ENCODE results near the gene PREP. TPM values are rescaled to one million over a fixed set of nuclear protein-coding genes. Genes with fewer than 3 reads are reported as not detected.

PREP gene
- polyA plus RNA-seq, 1 of the 3 experiments (the other 2 are of a cell fraction), result 20.9 TPM

DNA sequence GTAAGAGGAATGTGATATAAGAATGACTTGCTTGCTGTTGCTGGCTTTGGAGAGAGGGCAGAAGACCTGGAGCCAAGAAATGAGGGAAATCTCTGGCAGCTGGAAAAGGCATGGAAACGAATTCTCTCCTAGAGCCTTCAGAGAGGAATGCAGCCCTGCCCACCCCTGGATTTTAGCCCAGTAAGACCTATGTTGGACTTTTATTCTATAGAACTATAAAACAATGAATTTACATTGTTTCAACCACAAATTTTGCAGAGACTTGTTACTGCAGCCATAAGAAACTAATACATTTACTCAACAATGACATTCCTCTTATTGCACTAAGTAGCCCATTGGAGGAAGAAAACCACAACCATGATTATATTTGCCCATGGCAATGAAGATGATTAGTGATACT, 39.5 kb upstream of the PREP start (continued):
- TF ChIP-seq EP300 (IDR thresholded peaks at IDR 0.05; ENCODE audit: borderline replicate concordance in 1 of 2, low read depth in 1 of 2, low read length in 1 of 2) (no peak), TEAD4 (IDR thresholded peaks at IDR 0.05; ENCODE audit: borderline replicate concordance, insufficient read depth) (no peak), ELF1 (IDR thresholded peaks at IDR 0.05) (no peak)

DNA sequence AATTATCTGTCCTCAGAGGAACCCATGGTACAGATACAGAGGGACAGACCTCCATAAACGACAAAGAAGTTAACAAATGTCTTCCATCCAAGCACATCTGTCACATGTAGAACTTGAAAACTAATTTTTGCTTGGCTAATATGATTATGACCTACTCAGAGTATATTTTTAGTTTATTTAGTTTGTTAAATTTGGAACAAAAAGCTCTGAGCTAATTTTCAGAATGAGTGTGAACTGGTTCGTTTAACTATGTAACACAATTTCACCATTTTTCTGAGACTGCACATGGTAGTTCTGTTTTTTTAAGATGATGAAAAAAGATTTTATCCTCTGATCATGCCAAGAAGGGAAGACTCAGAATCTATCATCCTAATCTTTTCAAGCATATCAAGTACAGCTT, 34.4 kb upstream of the PREP start:
- Histone ChIP-seq H3F3A (replicated peaks; ENCODE audit: insufficient read depth) (peaks cover 12% of the 10 kb centered on the region), H3K4me1 (ENCODE audit: control insufficient read depth in 1 of 2, insufficient read depth in 2 of 2, low read depth in 1 of 2, low read length in 1 of 2) (peaks cover 0 to 13% of the 10 kb centered on the region in 2 experiments; a peak in 2 of 4 replicates), H3K4me2 (no peak overlapping the region), H3K27ac (ENCODE audit: low read depth in 2 of 2, low read length in 1 of 2) (no peak overlapping the region), H3K9me3 (no peaks in the 10 kb centered on the region), H3K9ac (no peak overlapping the region), H3K36me3 (replicated peaks in 1 of 2; ENCODE audit: control insufficient read depth in 1 of 2, insufficient read depth in 2 of 2, low read length in 1 of 2) (no peaks in the 10 kb centered on the region), H3K9me2 (no peaks in the 10 kb centered on the region), H3K4me3 (ENCODE audit: low read depth in 2 of 2, low read length in 1 of 2) (no peak overlapping the region), H2AFZ (ENCODE audit: low read depth) (no peak overlapping the region), H3K79me2 (ENCODE audit: insufficient read depth) (no peaks in the 10 kb centered on the region), H3K27me3 (ENCODE audit: insufficient read depth) (no peaks in the 10 kb centered on the region), H4K20me1 (ENCODE audit: insufficient read depth) (no peaks in the 10 kb centered on the region)
- 56% methylated on average over 2 of the region's 2 CpGs for WGBS (ENCODE audit: low lambda C conversion rate)
- ChIA-PET POLR2A (no interaction called here), CTCF (no interaction called here)
- no peak for DNase-seq
- no peak for TF ChIP-seq POLR2AphosphoS5 (IDR thresholded peaks at IDR 0.05; ENCODE audit: low read depth, low read length)
- TF ChIP-seq, protein P1, sequence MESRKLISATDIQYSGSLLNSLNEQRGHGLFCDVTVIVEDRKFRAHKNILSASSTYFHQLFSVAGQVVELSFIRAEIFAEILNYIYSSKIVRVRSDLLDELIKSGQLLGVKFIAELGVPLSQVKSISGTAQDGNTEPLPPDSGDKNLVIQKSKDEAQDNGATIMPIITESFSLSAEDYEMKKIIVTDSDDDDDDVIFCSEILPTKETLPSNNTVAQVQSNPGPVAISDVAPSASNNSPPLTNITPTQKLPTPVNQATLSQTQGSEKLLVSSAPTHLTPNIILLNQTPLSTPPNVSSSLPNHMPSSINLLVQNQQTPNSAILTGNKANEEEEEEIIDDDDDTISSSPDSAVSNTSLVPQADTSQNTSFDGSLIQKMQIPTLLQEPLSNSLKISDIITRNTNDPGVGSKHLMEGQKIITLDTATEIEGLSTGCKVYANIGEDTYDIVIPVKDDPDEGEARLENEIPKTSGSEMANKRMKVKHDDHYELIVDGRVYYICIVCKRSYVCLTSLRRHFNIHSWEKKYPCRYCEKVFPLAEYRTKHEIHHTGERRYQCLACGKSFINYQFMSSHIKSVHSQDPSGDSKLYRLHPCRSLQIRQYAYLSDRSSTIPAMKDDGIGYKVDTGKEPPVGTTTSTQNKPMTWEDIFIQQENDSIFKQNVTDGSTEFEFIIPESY (IDR thresholded peaks at IDR 0.05; ENCODE audit: borderline replicate concordance, low read depth), result no peak
- TF ChIP-seq FOSL2 (IDR thresholded peaks at IDR 0.05; ENCODE audit: borderline replicate concordance, low read depth), result no peak
- no peak for TF ChIP-seq TCF12 (IDR thresholded peaks at IDR 0.05)
- no peak for TF ChIP-seq RCOR1 (IDR thresholded peaks at IDR 0.05; ENCODE audit: low read length)
- TF ChIP-seq, protein P2, sequence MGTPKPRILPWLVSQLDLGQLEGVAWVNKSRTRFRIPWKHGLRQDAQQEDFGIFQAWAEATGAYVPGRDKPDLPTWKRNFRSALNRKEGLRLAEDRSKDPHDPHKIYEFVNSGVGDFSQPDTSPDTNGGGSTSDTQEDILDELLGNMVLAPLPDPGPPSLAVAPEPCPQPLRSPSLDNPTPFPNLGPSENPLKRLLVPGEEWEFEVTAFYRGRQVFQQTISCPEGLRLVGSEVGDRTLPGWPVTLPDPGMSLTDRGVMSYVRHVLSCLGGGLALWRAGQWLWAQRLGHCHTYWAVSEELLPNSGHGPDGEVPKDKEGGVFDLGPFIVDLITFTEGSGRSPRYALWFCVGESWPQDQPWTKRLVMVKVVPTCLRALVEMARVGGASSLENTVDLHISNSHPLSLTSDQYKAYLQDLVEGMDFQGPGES (IDR thresholded peaks at IDR 0.05; ENCODE audit: low read depth, low read length), result no peak
- TF ChIP-seq, protein P3, sequence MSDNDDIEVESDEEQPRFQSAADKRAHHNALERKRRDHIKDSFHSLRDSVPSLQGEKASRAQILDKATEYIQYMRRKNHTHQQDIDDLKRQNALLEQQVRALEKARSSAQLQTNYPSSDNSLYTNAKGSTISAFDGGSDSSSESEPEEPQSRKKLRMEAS (IDR thresholded peaks at IDR 0.05; ENCODE audit: low read depth), result no peak
- TF ChIP-seq, protein P4, sequence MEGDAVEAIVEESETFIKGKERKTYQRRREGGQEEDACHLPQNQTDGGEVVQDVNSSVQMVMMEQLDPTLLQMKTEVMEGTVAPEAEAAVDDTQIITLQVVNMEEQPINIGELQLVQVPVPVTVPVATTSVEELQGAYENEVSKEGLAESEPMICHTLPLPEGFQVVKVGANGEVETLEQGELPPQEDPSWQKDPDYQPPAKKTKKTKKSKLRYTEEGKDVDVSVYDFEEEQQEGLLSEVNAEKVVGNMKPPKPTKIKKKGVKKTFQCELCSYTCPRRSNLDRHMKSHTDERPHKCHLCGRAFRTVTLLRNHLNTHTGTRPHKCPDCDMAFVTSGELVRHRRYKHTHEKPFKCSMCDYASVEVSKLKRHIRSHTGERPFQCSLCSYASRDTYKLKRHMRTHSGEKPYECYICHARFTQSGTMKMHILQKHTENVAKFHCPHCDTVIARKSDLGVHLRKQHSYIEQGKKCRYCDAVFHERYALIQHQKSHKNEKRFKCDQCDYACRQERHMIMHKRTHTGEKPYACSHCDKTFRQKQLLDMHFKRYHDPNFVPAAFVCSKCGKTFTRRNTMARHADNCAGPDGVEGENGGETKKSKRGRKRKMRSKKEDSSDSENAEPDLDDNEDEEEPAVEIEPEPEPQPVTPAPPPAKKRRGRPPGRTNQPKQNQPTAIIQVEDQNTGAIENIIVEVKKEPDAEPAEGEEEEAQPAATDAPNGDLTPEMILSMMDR (IDR thresholded peaks at IDR 0.05), result no peak
- TF ChIP-seq TAF1 (IDR thresholded peaks at IDR 0.05; ENCODE audit: borderline replicate concordance, low read depth, low read length), result no peak
- no peak for TF ChIP-seq FOXJ3 (CRISPR knock-in tag; IDR thresholded peaks at IDR 0.05)

All from SK-N-SH (cell line).